Activated B cell treated with CpG ODN at 0.5 μM for 24 hours (primary cell): ENCODE measurements around the gene WFDC2. TPM values are rescaled to one million over a fixed set of nuclear protein-coding genes. Genes with fewer than 3 reads are reported as not detected.
A peak's percentile ranks its signal among the peaks of the same experiment; 100 is the strongest.

Experiments
- ATAC-seq: fragments of 200-7000 bp; cut with Tn5 transposase; one replicate; pipeline ENCODE4 v1.10.0; 2021; ENCODE audit warnings: low read depth, mild to moderate bottlenecking, moderate library complexity
- CTCF ChIA-PET: fragments of 350-600 bp; sonication (Branson Sonifier 250); formaldehyde crosslinking; loops from one replicate; lab custom pipeline; 2021; ENCODE audit warnings: antibody characterized with exemption; lab: Charles Lee
- POLR2A ChIA-PET: fragments of 350-600 bp; sonication (Branson Sonifier 250); formaldehyde crosslinking; loops from one replicate; lab custom pipeline; 2021; ENCODE audit warnings: antibody characterized with exemption; lab: Charles Lee
- DNase-seq: peaks from one replicate; pipeline ENCODE4 v3.0.0; 2022
- H3K27ac Mint-ChIP-seq: one replicate; pipeline ENCODE4 v1.8.0; 2020; ENCODE audit warnings: mixed read lengths
- H3K27me3 Mint-ChIP-seq: one replicate; pipeline ENCODE4 v1.8.0; 2021; ENCODE audit warnings: mixed read lengths
- H3K36me3 Mint-ChIP-seq: one replicate; pipeline ENCODE4 v1.8.0; 2021; ENCODE audit warnings: low read depth, mixed read lengths
- H3K4me1 Mint-ChIP-seq: one replicate; pipeline ENCODE4 v1.8.0; 2021; ENCODE audit warnings: mixed read lengths
- H3K4me3 Mint-ChIP-seq: one replicate; pipeline ENCODE4 v1.8.0; 2020; ENCODE audit warnings: mild to moderate bottlenecking, mixed read lengths
- H3K9me3 Mint-ChIP-seq: one replicate; pipeline ENCODE4 v1.8.0; 2020; ENCODE audit warnings: mixed read lengths
- CTCF ChIP-seq: fragments of 200-600 bp; IDR thresholded peaks from one replicate; pipeline ENCODE4 v1.8.0; 2022; ENCODE audit warnings: antibody characterized with exemption, mild to moderate bottlenecking
- intact Hi-C: fragments of 100-400 bp; cut with micrococcal nuclease; formaldehyde crosslinking; loops from one replicate; pipeline ENCODE4 v1.15.1; 2024
- total RNA-seq: library from RNA; stranded (reverse); gene quantifications from 2 replicates; pipeline ENCODE4 v1.2.3, GENCODE V29; 2022

The WFDC2 gene
- 0.71 TPM in 1 of 2 replicates, not detected in the other for total RNA-seq

GRCh38 chr20:45469336-45470261, at the start of gene WFDC2:
TSS of gene WFDC2 (plus strand) at chr20:45469753. CDS start at chr20:45469782, 29 bp downstream.
- ChIA-PET POLR2A (no interaction called here), CTCF (no interaction called here)
- intact Hi-C loops, result no loop called here
- ATAC-seq (no peak), DNase-seq (no peak)
- H3K27me3 Mint-ChIP-seq, result peaks cover 56% of the 10 kb centered on the region
- H3K4me1 Mint-ChIP-seq, result peaks cover 14% of the 10 kb centered on the region
- no peak for TF ChIP-seq CTCF
- H3K36me3 Mint-ChIP-seq, result no peaks in the 10 kb centered on the region
- H3K27ac Mint-ChIP-seq, result no peak within 1 kb of the TSS
- peak within 1 kb of the TSS; percentile 56 for H3K4me3 Mint-ChIP-seq
- no peaks in the 10 kb centered on the region for H3K9me3 Mint-ChIP-seq

- DNase-seq (no peak), ATAC-seq (no peak)
- CTCF ChIA-PET, result interaction anchor here (0.8 to 5.7 kb wide), 4 partner anchors 17 to 57 kb away, joined by 4 to 39 read pairs (median 13); partner anchors contain the start of gene SYS1
- peaks cover 72% of the 10 kb centered on the region for H3K36me3 Mint-ChIP-seq
- POLR2A ChIA-PET, result interaction anchor here (1.2 to 2.4 kb wide), 2 partner anchors 11 to 57 kb away, joined by 3 to 7 read pairs; partner anchors contain the start of gene SYS1
- no peaks in the 10 kb centered on the region for H3K27me3 Mint-ChIP-seq
- H3K4me3 Mint-ChIP-seq, result no peak overlapping the region
- no peak for TF ChIP-seq CTCF
- H3K9me3 Mint-ChIP-seq, result no peaks in the 10 kb centered on the region
- H3K27ac Mint-ChIP-seq, result peak overlapping the region; percentile 87
- intact Hi-C loops, result no loop called here
- H3K4me1 Mint-ChIP-seq, result peaks cover 50% of the 10 kb centered on the region
Observed at GRCh38 chr20:45420125-45420524, 49.4 kb upstream of the WFDC2 start.

- H3K27ac Mint-ChIP-seq, result no peak overlapping the region
- peaks cover 17% of the 10 kb centered on the region for H3K4me1 Mint-ChIP-seq
- ATAC-seq, result no peak
- ChIA-PET CTCF (interaction anchor here (0.6 kb wide), 1 partner anchor 61 kb away, joined by 3 read pairs; the partner anchor contains the start of gene SYS1), POLR2A (no interaction called here)
- H3K36me3 Mint-ChIP-seq, result peaks cover 92% of the 10 kb centered on the region
- H3K27me3 Mint-ChIP-seq, result no peaks in the 10 kb centered on the region
- intact Hi-C loops, result no loop called here
- no peak for TF ChIP-seq CTCF
- no peak for DNase-seq
- H3K9me3 Mint-ChIP-seq, result no peaks in the 10 kb centered on the region
- H3K4me3 Mint-ChIP-seq, result no peak overlapping the region
Observed at GRCh38 chr20:45423700-45424099, 45.9 kb upstream of the WFDC2 start.

GRCh38 chr20:45425561-45425960, 44.0 kb upstream of the WFDC2 start:
- DNase-seq, result no peak
- no peak for TF ChIP-seq CTCF
- no peak for ATAC-seq
- intact Hi-C loops, result no loop called here
- H3K4me1 Mint-ChIP-seq, result no peaks in the 10 kb centered on the region
- H3K27me3 Mint-ChIP-seq, result no peaks in the 10 kb centered on the region
- ChIA-PET POLR2A (no interaction called here), CTCF (no interaction called here)
- no peaks in the 10 kb centered on the region for H3K9me3 Mint-ChIP-seq
- H3K27ac Mint-ChIP-seq, result no peak overlapping the region
- no peak overlapping the region for H3K4me3 Mint-ChIP-seq
- H3K36me3 Mint-ChIP-seq, result peaks cover 74% of the 10 kb centered on the region

GRCh38 chr20:45426320-45427016, 43.1 kb upstream of the WFDC2 start:
- Mint-ChIP-seq H3K27me3 (no peaks in the 10 kb centered on the region), H3K36me3 (peaks cover 65% of the 10 kb centered on the region), H3K9me3 (no peaks in the 10 kb centered on the region), H3K4me3 (no peak overlapping the region), H3K27ac (no peak overlapping the region), H3K4me1 (no peaks in the 10 kb centered on the region)
- CTCF ChIA-PET, result interaction anchor here (1.7 to 2.6 kb wide), 2 partner anchors 10 to 53 kb away, joined by 4 to 16 read pairs; no protein-coding TSS in a partner anchor
- DNase-seq (no peak), ATAC-seq (no peak)
- TF ChIP-seq CTCF, result no peak
- POLR2A ChIA-PET, result no interaction called here
- intact Hi-C loops, result no loop called here
